Upper lobe of right lung (tissue), 1 donor: ENCODE measurements around the gene RLBP1. TPM values are rescaled to one million over a fixed set of nuclear protein-coding genes. Genes with fewer than 3 reads are reported as not detected.

Source experiments
- ATAC-seq: fragments of 200-7000 bp; cut with Tn5 transposase; one replicate; pipeline ENCODE4 v1.9.1; 2020; ENCODE audit warnings: mild to moderate bottlenecking, moderate library complexity
- DNase-seq: peaks from one replicate; pipeline ENCODE4 v3.0.0-alpha.2; 2020
- H3K27ac ChIP-seq: fragments of 200-600 bp; one replicate; pipeline ENCODE4 v1.8.0; 2022
- H3K27me3 ChIP-seq: fragments of 200-600 bp; one replicate; pipeline ENCODE4 v1.8.0; 2022; ENCODE audit warnings: mild to moderate bottlenecking
- H3K36me3 ChIP-seq: fragments of 200-600 bp; one replicate; pipeline ENCODE4 v1.8.0; 2022
- H3K4me1 ChIP-seq: fragments of 200-600 bp; one replicate; pipeline ENCODE4 v1.8.0; 2022
- H3K4me3 ChIP-seq: fragments of 200-600 bp; one replicate; pipeline ENCODE4 v1.8.0; 2022; ENCODE audit warnings: mild to moderate bottlenecking
- H3K9me3 ChIP-seq: fragments of 200-600 bp; one replicate; pipeline ENCODE4 v1.8.0; 2022
- CTCF ChIP-seq: fragments of 200-600 bp; IDR thresholded peaks from one replicate; pipeline ENCODE4 v1.8.0; 2022; ENCODE audit warnings: antibody characterized with exemption
- intact Hi-C: fragments of 100-400 bp; cut with DNase I; formaldehyde crosslinking; loops from one replicate; pipeline ENCODE4 v1.11.0; 2022
- total RNA-seq: library from RNA; stranded (reverse); fragmentation: NEBNext Ultra II Directional; extraction: Animal tissue kit (Norgen Biotek cat#: 25700); gene quantifications from one replicate; pipeline ENCODE4 v1.2.1, GENCODE V29; 2021
- donor health status: DM: no; HTN: yes; CAD: no; lungs with severe emphysema.

The RLBP1 gene
- total RNA-seq, 1 donor from 2014 or later: not detected

GRCh38 chr15:89184357-89184756 lies 37.0 kb downstream of the RLBP1 start:
- no peak for TF ChIP-seq CTCF
- no peak overlapping the region for H3K4me3 ChIP-seq
- H3K4me1 ChIP-seq: no peaks in the 10 kb centered on the region
- no peak for DNase-seq
- intact Hi-C loops: no loop called here
- no peak overlapping the region for H3K27ac ChIP-seq
- no peaks in the 10 kb centered on the region for H3K27me3 ChIP-seq
- no peaks in the 10 kb centered on the region for H3K9me3 ChIP-seq
- ATAC-seq: peak; percentile 7
- H3K36me3 ChIP-seq: peaks cover 83% of the 10 kb centered on the region

- H3K27me3 ChIP-seq: no peaks in the 10 kb centered on the region
- intact Hi-C loops: loop anchor here (10.0 kb wide), 1 partner anchor 285 kb away; the partner anchor contains the start of gene HAPLN3
- H3K36me3 ChIP-seq: peaks cover 83% of the 10 kb centered on the region
- DNase-seq (no peak), ATAC-seq (no peak)
- no peak for TF ChIP-seq CTCF
- H3K4me1 ChIP-seq: peaks cover 4% of the 10 kb centered on the region
- no peak overlapping the region for H3K27ac ChIP-seq
- H3K4me3 ChIP-seq: no peak overlapping the region
- H3K9me3 ChIP-seq: no peaks in the 10 kb centered on the region
Measured at GRCh38 chr15:89179966-89180875, 41.2 kb downstream of the RLBP1 start.

- ATAC-seq (no peak), DNase-seq (no peak)
- H3K27me3 ChIP-seq: no peaks in the 10 kb centered on the region
- peaks cover 74% of the 10 kb centered on the region for H3K36me3 ChIP-seq
- H3K9me3 ChIP-seq: no peaks in the 10 kb centered on the region
- peaks cover 4% of the 10 kb centered on the region for H3K4me1 ChIP-seq
- no peak for TF ChIP-seq CTCF
- intact Hi-C loops: loop anchor here (10.0 kb wide), 1 partner anchor 284 kb away; the partner anchor contains the start of gene HAPLN3
- no peak overlapping the region for H3K4me3 ChIP-seq
- no peak overlapping the region for H3K27ac ChIP-seq
Measured at GRCh38 chr15:89178307-89178977, 42.9 kb downstream of the RLBP1 start.

- H3K9me3 ChIP-seq: no peaks in the 10 kb centered on the region
- no peak overlapping the region for H3K4me3 ChIP-seq
- TF ChIP-seq CTCF: peak; percentile 77
- H3K36me3 ChIP-seq: peaks cover 70% of the 10 kb centered on the region
- no peaks in the 10 kb centered on the region for H3K27me3 ChIP-seq
- ATAC-seq (peak; percentile 68), DNase-seq (no peak)
- intact Hi-C loops: loop anchor here (10.0 kb wide), 1 partner anchor 283 kb away; the partner anchor contains the start of gene HAPLN3
- no peak overlapping the region for H3K27ac ChIP-seq
- H3K4me1 ChIP-seq: peaks cover 4% of the 10 kb centered on the region
Measured at GRCh38 chr15:89177633-89178306, 43.6 kb downstream of the RLBP1 start.

GRCh38 chr15:89177116-89177515 lies 44.3 kb downstream of the RLBP1 start:
- H3K27me3 ChIP-seq: no peaks in the 10 kb centered on the region
- TF ChIP-seq CTCF: no peak
- ATAC-seq (no peak), DNase-seq (no peak)
- H3K9me3 ChIP-seq: no peaks in the 10 kb centered on the region
- H3K4me1 ChIP-seq: peaks cover 4% of the 10 kb centered on the region
- no peak overlapping the region for H3K27ac ChIP-seq
- peaks cover 70% of the 10 kb centered on the region for H3K36me3 ChIP-seq
- intact Hi-C loops: loop anchor here (10.0 kb wide), 1 partner anchor 282 kb away; the partner anchor contains the start of gene HAPLN3
- H3K4me3 ChIP-seq: no peak overlapping the region
